ENCODE measurements around the gene STAT3.

DNA sequence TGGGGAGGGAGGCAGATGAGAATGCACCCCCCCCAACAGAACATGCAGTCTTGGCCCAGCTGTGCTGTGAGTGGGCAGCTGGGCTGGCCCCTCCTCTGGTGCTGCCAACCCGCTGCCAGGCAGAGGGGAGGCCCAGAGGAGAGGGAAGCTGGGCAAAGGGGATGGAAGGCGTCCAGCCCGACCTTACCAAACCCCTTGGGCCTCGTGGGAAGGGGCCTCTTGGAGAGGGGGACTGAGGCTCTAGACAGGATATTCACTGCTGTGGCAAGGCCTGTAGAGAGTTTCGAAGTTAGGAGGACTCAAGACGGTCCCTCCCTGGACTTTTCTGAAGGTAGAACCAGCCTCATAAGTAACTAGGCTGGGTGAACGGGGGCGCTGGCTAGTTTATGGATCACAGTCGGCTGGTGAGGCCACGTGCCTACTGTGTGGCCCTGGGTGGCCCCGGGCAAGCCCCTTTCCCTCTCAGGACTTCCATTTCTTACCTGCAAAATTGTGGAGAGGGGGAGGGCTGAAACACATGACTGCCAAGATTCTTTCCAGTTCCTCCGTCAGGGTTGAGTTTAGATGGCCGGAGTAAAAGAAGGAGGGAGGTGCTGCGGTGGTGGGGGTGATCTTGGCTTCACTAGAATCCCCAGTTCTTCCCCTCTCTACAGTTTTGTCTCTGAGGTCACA lies 100.8 kb downstream of the STAT3 start:
- TF ChIP-seq EGR1 (IDR thresholded peaks at IDR 0.05) (no peak), YY1 (IDR thresholded peaks at IDR 0.05; ENCODE audit: low read depth) (no peak), REST (IDR thresholded peaks at IDR 0.05; ENCODE audit: low read depth) (no peak), CREB1 (IDR thresholded peaks at IDR 0.05; ENCODE audit: low read depth) (no peak), TAF1 (IDR thresholded peaks at IDR 0.05; ENCODE audit: low read depth) (no peak), RAD21 (IDR thresholded peaks at IDR 0.05; ENCODE audit: low read depth) (no peak), EP300 (IDR thresholded peaks at IDR 0.05; ENCODE audit: borderline replicate concordance) (no peak), CEBPB (IDR thresholded peaks at IDR 0.05) (no peak)

Data from Ishikawa (cell line).